ENCODE results near the gene FERMT2.
"Not testable (repeated sequence)": the region's sequence is repeated elsewhere in the genome, so short reads cannot be mapped to it uniquely, and the experiment has no call there.

Gene FERMT2

DNA sequence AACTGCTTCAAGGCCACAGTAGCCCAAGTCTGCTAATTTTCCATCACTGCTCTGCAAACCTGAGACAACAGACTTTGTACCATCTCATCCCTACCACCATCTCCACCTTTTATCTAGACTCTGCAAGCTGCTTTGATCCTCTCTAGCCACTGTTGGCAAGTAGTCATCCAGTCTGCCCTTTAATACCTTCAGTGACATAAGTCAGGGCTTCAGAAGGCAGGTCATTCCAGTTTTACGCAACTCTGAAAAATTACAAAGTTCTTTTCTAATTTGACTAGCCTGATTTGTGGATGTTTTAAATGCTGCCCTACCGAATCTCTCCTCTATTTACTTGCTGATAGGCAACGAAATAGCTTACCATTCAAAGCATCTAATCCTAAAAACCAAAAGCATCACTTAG is 2.8 kb downstream of the FERMT2 start:
- DNase-seq (ENCODE audit: low read depth): no peak

GRCh38 chr14:52944254-52944653 is 6.6 kb downstream of the FERMT2 start:
- no peak for DNase-seq (ENCODE audit: low read depth)

- DNase-seq (ENCODE audit: low read depth): no peak
Observed at GRCh38 chr14:52939427-52939826, 11.4 kb downstream of the FERMT2 start.

- no peak for DNase-seq (ENCODE audit: low read depth)
Observed at GRCh38 chr14:52937869-52938268, 13.0 kb downstream of the FERMT2 start.

DNA sequence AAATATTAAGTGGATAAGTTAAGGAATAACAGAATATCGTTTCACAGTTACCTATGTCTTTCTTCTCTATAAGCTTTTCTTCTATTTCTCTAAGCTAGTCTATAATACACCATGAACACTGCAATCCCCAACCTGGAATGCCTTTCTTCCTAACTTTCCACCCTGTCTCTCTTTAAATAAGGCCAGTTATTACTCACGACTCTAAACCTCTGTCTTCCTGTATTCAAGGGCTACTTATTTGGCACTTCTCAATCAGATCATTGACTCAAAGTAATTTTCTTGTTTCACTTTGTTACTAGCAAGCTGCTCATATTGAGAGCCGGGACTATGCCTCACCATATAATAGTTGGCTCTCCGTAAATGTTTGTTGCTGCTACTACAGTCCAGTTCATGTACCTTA is 13.5 kb downstream of the FERMT2 start:
- no peak for DNase-seq (ENCODE audit: low read depth)

- DNase-seq (ENCODE audit: low read depth): no peak
Observed at GRCh38 chr14:52936437-52936836, 14.4 kb downstream of the FERMT2 start.

- DNase-seq (ENCODE audit: low read depth): no peak
Observed at GRCh38 chr14:52935833-52936232, 15.0 kb downstream of the FERMT2 start.

GRCh38 chr14:52934762-52935161 is 16.1 kb downstream of the FERMT2 start:
- no peak for DNase-seq (ENCODE audit: low read depth)

- DNase-seq (ENCODE audit: low read depth): no peak
Observed at GRCh38 chr14:52929192-52929807, 21.6 kb downstream of the FERMT2 start.

DNA sequence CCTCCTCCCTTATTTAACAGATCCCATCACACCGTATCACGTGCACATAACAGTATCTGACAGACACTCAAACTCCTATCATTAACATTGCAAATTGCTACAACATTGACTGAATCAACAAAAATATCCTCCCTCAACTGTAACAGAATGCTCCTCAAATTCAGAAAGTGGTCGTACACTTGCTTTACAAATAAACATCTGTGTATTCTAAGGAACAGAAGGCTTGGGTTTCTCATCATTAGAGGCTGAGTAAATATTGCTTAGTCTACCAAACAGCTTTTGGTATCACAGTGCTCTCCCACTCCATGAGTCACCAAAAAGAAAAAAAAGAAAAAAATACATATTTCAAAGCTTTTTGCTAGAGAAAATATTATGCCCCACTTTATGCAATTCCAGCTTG is 23.9 kb downstream of the FERMT2 start:
- no peak for DNase-seq (ENCODE audit: low read depth)

DNA sequence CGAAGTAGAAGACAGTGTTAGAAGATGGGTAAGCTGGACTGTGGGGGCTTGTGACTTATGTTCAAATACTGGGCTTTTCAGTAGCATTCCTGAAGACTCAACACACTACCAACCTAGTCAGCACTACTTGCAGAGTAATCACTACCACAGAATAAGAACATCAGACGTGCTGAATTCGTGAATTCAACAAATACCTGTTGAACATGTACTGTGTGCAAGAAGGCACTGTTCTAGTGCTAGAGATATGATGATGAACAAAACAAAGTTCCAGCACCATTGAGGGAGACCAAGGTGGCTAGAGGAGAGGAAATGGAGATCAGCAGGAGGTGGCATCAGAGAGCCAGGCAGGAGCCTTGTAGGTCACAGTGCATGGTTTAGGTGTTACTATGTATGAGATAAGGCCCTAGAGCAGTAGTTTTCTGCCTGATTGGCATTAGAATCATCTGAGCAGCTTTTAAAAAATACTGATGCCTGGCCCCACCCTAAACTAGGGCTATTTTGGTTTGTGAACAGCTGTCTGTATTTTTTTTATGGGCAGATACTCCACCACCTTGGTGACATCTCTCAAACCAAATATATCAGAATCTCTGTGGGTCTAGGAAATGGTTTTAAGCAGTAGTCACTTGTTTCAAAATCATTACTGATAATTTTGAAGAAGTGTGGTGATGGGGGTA is 26.8 kb downstream of the FERMT2 start:
- DNase-seq (ENCODE audit: low read depth): no peak

GRCh38 chr14:52922656-52923055 is 28.2 kb downstream of the FERMT2 start:
- DNase-seq (ENCODE audit: low read depth): no peak

- DNase-seq (ENCODE audit: low read depth): no peak
Observed at GRCh38 chr14:52922059-52922458, 28.8 kb downstream of the FERMT2 start.

GRCh38 chr14:52920411-52920810 is 30.4 kb downstream of the FERMT2 start:
- not testable (repeated sequence) for DNase-seq (ENCODE audit: low read depth)

- DNase-seq (ENCODE audit: low read depth): no peak
Observed at GRCh38 chr14:52919971-52920370, 30.9 kb downstream of the FERMT2 start.

- peak; percentile 1 for DNase-seq (ENCODE audit: low read depth)
Observed at GRCh38 chr14:52918486-52918885, 32.4 kb downstream of the FERMT2 start.

GRCh38 chr14:52917735-52918134 is 33.1 kb downstream of the FERMT2 start:
- no peak for DNase-seq (ENCODE audit: low read depth)

DNA sequence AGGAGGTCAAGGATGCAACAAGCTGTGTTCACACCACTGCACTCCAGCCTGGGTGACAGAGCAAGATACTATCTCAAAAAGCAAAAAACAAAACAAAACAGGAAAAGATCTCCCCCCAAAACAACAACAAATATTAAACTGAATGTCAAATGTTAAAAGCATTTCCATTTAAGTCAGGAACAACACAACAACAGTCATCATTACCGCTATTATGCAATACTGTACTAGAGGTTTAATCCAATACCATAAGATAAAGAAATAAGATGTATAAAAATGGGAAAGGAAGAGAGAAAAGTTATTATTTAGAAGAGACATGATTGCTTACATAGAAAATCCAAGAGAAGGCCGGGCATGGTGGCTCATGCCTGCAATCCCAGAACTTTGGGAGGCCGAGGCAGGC is 36.6 kb downstream of the FERMT2 start:
- DNase-seq (ENCODE audit: low read depth): no peak

DNA sequence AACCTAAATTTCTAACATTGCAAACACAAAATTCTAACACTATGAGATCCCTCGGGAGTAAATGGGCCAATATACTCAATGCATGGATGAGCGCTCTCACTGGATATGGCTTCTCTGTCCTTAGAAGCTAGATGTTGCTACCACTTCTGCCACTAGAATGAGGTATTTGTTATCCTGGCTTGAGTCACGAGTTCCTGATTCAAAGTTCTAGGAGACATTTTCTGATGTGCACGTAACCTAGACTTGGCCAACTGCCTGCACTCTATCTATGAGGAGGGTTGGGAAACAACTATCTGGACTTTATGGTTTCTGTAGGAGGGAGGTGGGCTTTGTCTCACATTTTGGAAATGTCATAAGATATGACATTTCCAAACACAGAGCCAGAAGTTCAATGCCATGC is 37.6 kb downstream of the FERMT2 start:
- DNase-seq (ENCODE audit: low read depth): no peak

DNA sequence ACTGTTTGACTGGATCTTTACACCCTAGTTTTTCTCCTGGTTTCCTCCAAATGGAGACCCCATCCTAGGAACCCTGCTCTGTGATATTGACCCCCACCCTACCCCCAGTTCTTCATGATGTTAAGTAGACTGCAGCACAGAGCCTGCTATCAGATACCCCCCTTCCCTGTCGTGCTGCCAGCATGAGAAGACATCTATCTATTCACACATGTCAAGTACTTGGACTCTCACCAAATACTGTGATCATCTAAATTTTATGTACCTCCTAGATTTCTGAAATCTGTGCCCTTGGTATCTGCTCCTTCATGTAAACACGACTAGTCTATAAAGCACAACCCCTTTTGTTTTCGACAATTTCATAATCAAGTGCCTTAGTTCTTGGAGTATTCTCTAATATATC is 38.9 kb downstream of the FERMT2 start:
- DNase-seq (ENCODE audit: low read depth): no peak

DNA sequence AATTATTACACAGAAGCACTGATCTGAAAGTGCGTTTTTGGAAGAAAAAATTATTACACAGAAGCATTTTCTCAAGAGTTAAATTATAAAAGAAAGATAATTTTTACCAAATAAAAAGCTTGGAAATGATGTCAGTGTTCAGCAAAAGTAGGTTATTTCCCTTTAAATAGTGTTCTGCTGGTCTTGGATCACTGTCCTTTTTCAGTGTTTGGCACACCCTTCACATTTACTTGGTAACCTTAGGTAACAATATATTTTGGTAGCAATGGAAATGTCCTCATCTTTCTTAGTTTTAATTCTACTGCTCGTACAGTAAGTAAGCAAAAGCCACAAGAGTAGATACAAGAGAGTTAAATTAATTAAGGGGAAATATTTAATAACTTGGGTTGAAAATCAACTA is 40.3 kb downstream of the FERMT2 start:
- no peak for DNase-seq (ENCODE audit: low read depth)

DNA sequence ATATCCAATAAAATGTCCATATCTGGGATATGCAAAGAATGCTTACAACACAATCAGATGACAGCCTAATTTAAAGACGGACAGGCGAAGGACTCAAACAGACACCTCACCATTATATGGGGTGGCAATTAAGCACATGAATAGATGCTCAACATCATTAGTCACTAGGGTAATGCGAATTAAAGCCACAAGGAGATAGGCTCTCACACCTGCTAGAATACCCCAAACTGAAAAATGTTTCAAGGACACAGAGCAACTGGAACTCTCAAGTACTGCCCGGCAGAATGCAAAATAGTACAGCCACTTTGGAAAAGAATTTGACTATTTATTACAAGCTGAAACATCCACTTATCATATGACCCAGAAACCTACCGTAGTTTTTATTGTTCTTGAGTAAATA is 42.9 kb downstream of the FERMT2 start:
- no peak for DNase-seq (ENCODE audit: low read depth)

DNA sequence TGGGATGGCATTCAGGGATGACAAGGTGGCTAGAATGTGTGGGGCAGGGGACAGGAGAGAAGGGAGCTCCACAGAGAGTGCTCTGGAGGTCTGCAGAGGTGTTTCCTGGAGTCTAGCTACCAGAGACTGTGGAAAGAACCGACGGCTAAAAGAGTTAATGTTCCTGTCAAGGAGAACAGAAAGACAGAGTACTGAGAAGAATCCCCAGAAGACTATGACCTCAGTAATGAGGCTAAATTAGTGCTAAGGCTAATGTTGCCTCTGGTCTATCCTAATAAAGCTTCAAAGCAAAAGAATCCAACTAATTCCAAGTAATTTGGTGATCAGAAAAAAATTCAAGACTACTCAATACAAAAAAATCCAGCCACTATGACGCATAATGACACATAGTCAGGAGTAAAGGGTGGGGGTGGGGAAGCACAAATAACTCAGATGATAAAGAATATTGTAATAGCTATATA is 44.7 kb downstream of the FERMT2 start:
- DNase-seq (ENCODE audit: low read depth): no peak

Data from T follicular helper cell (primary cell).